Esophagus squamous epithelium (tissue), 5 donors: ENCODE measurements around the gene UQCC3. TPM values are rescaled to one million over a fixed set of nuclear protein-coding genes. Genes with fewer than 3 reads are reported as not detected.

Source experiments
- DNase-seq: peaks from one replicate; lab custom pipeline; 2025; lab: John Stamatoyannopoulos, UW
- H3K27ac ChIP-seq, 4 donors: fragments of 200-600 bp; sonication (generic); one replicate each; pipeline ENCODE4 v1.5.1; 2016 to 2019; ENCODE audit warnings: mild to moderate bottlenecking in 1 of 4
- H3K27me3 ChIP-seq, 4 donors: fragments of 200-600 bp; sonication (generic); 1 replicate in 3 of 4; 2 replicates in 1 of 4; pipeline versions ENCODE4 v1.5.1 to v1.6.0; 2017 to 2021; ENCODE audit warnings: antibody characterized with exemption in 1 of 4
- H3K36me3 ChIP-seq, 3 donors: fragments of 200-600 bp; sonication (generic); one replicate each; pipeline ENCODE4 v1.5.1; 2016 to 2019
- H3K4me1 ChIP-seq, 3 donors: fragments of 200-600 bp; sonication (generic); one replicate each; pipeline ENCODE4 v1.5.1; 2017 to 2019
- H3K4me3 ChIP-seq, 4 donors: fragments of 200-600 bp; sonication (generic); 1 replicate in 3 of 4; 2 replicates in 1 of 4; pipeline ENCODE4 v1.5.1; 2016 to 2019; ENCODE audit warnings: mild to moderate bottlenecking in 2 of 4, moderate library complexity in 1 of 4
- H3K9me3 ChIP-seq, 3 donors: fragments of 200-600 bp; sonication (generic); one replicate each; pipeline ENCODE4 v1.5.1; 2016 to 2019
- POLR2A ChIP-seq, 4 donors: fragments of 450-650 bp; IDR thresholded peaks; one replicate each; pipeline ENCODE4 v1.6.1; 2017; ENCODE audit warnings: antibody characterized with exemption in 4 of 4, mild to moderate bottlenecking in 4 of 4, moderate library complexity in 3 of 4
- WGBS, 2 donors: methylation state at CpG; one replicate each; pipeline ENCODE4 v1.1.5; 2018; 5-methylcytosine and 5-hydroxymethylcytosine counted together
- intact Hi-C: fragments of 100-400 bp; cut with DNase I; formaldehyde crosslinking; loops from one replicate; pipeline ENCODE4 v1.15.0; 2022
- total RNA-seq, 4 donors: library from RNA; depleted of rRNA; stranded (reverse); fragments of >200 nt; gene quantifications; one replicate each; pipeline ENCODE4 v1.1.0, GENCODE V29; 2016
- TF ChIP-seq, protein P1 (sequence below), 6 experiments: fragments of 450-650 bp in 4 of 6; fragments of 200-600 bp in 2 of 6; sonication (generic) in 2 of 6; IDR thresholded peaks; one replicate each; pipeline ENCODE4 v1.5.1; 2016 to 2019; ENCODE audit warnings: antibody characterized with exemption in 6 of 6, mild to moderate bottlenecking in 4 of 6, moderate library complexity in 4 of 6
- donor health status: DM: yes; HTN: yes; CAD: no.

Gene UQCC3
- total RNA-seq, 4 donors from 2014 or later = 10.5 to 17.2 (median 12.2) TPM

- no peak for DNase-seq
- Histone ChIP-seq H3K4me3 (no peak overlapping the region), H3K36me3 (peaks cover 31 to 100% (median 48%) of the 10 kb centered on the region in 3 donors), H3K27me3 (no peaks in the 10 kb centered on the region), H3K27ac (no peak overlapping the region), H3K9me3 (no peaks in the 10 kb centered on the region), H3K4me1 (peaks cover 0 to 43% (median 2%) of the 10 kb centered on the region in 3 donors)
- no peak for TF ChIP-seq POLR2A (IDR thresholded peaks at IDR 0.05)
- TF ChIP-seq, protein P1, sequence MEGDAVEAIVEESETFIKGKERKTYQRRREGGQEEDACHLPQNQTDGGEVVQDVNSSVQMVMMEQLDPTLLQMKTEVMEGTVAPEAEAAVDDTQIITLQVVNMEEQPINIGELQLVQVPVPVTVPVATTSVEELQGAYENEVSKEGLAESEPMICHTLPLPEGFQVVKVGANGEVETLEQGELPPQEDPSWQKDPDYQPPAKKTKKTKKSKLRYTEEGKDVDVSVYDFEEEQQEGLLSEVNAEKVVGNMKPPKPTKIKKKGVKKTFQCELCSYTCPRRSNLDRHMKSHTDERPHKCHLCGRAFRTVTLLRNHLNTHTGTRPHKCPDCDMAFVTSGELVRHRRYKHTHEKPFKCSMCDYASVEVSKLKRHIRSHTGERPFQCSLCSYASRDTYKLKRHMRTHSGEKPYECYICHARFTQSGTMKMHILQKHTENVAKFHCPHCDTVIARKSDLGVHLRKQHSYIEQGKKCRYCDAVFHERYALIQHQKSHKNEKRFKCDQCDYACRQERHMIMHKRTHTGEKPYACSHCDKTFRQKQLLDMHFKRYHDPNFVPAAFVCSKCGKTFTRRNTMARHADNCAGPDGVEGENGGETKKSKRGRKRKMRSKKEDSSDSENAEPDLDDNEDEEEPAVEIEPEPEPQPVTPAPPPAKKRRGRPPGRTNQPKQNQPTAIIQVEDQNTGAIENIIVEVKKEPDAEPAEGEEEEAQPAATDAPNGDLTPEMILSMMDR (IDR thresholded peaks at IDR 0.05) = no peak
- intact Hi-C loops = no loop called here
- WGBS, 2 donors = 82 to 89% methylated on average over 18 of the region's 24 CpGs
These were observed 44.0 kb downstream of the UQCC3 start for GRCh38 chr11:62715150-62716130.

DNA sequence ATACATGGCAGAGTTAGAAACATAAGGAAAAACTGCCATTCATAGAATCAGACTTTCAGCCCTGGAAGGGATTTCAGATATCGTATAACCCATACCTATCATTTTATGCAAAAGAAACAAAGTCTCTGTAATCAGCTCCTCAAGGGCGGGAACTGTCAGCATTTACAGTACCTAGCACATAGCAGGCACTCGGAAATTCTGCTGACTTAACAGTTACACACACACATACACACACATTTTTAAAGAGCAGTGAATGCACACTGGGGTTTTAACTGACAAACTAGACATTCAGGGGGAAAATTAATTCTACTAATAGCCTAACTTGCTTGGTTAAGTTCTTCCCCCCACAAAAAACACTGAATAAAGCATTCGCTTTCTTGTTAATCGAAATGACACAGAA is 44.7 kb downstream of the UQCC3 start:
- Histone ChIP-seq H3K4me3 (no peak overlapping the region), H3K36me3 (peaks cover 36 to 100% (median 55%) of the 10 kb centered on the region in 3 donors), H3K27me3 (no peaks in the 10 kb centered on the region), H3K9me3 (no peaks in the 10 kb centered on the region), H3K27ac (peak overlapping the region in 1 of 4 donors; percentile 9), H3K4me1 (peaks cover 0 to 39% (median 0%) of the 10 kb centered on the region in 3 donors)
- intact Hi-C loops = no loop called here
- DNase-seq = no peak
- 90 to 95% methylated on average over 5 of the region's 5 CpGs for WGBS, 2 donors
- TF ChIP-seq, protein P1 (IDR thresholded peaks at IDR 0.05) = no peak
- no peak for TF ChIP-seq POLR2A (IDR thresholded peaks at IDR 0.05)

DNA sequence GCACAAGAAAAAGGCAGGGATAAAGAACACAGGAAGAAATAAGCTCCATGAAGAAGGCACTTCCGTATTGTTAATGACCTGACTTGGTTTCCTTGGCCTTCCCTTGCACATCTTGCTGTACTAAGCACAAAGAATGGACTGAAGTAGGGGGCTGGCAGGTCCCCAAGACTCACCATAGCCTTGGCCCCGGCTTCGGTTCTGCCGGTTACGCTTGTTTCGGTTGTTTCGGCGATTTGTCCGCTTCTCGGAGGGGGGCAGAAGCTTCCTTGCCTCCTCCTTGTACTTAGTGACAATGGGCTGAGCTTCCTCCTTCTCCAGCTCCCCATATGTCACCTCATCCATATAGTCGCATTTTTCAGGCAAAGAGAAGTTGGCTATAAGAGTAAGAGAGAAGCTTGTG is 45.3 kb downstream of the UQCC3 start:
- H3K36me3 ChIP-seq = peaks cover 41 to 100% (median 60%) of the 10 kb centered on the region in 3 donors
- no peak for TF ChIP-seq POLR2A (IDR thresholded peaks at IDR 0.05)
- TF ChIP-seq, protein P1 (IDR thresholded peaks at IDR 0.05) = no peak
- H3K27ac ChIP-seq = peak overlapping the region in 3 of 4 donors; percentile 9 to 25 (median 22)
- no peak overlapping the region for H3K4me3 ChIP-seq
- no peaks in the 10 kb centered on the region for H3K9me3 ChIP-seq
- H3K27me3 ChIP-seq = no peaks in the 10 kb centered on the region
- intact Hi-C loops = no loop called here
- 59 to 62% methylated on average over 10 to 11 of the region's 11 CpGs for WGBS, 2 donors
- H3K4me1 ChIP-seq = peaks cover 0 to 44% (median 0%) of the 10 kb centered on the region in 3 donors
- no peak for DNase-seq

- Histone ChIP-seq H3K27ac (no peak overlapping the region), H3K27me3 (no peaks in the 10 kb centered on the region), H3K36me3 (peaks cover 58 to 99% (median 72%) of the 10 kb centered on the region in 3 donors), H3K4me3 (no peak overlapping the region), H3K4me1 (peaks cover 4 to 57% (median 6%) of the 10 kb centered on the region in 3 donors), H3K9me3 (no peaks in the 10 kb centered on the region)
- intact Hi-C loops = no loop called here
- no peak for DNase-seq
- 65 to 90% methylated on average over 2 of the region's 2 CpGs for WGBS, 2 donors
- TF ChIP-seq, protein P1 (IDR thresholded peaks at IDR 0.05) = no peak
- TF ChIP-seq POLR2A (IDR thresholded peaks at IDR 0.05) = no peak
These were observed 48.0 kb downstream of the UQCC3 start for GRCh38 chr11:62719302-62719978.
